Measurements from ENCODE around the gene SOHLH1.

Gene SOHLH1, protein sequence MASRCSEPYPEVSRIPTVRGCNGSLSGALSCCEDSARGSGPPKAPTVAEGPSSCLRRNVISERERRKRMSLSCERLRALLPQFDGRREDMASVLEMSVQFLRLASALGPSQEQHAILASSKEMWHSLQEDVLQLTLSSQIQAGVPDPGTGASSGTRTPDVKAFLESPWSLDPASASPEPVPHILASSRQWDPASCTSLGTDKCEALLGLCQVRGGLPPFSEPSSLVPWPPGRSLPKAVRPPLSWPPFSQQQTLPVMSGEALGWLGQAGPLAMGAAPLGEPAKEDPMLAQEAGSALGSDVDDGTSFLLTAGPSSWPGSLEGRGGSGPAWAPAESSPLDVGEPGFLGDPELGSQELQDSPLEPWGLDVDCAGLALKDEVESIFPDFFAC

DNA sequence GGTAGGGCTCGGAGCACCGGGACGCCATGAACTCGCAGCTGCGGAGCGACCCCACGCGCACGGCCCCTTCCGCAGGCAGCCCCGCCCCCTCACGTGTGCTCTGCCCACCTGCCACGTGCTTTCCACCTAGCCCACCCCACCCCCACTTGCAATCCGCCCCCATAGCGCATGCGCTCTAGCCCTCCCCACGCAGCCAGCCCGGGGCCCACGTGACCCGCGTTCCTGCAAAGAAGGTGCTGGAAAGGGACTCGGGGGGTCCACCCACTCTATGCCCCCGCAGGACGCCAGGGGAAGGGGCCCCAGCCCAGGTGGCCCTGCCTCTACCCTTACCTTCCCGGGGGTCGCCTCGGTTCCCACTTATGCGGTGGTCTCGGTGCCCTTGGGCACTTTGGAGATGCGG lies at the start of gene SOHLH1:
Gene SOHLH1, minus strand, starts transcription at position 42 of the 400 bp plus-strand sequence. Its CDS starts 14 bp downstream, at position 28.
- H3K27me3 ChIP-seq (replicated peaks; ENCODE audit: control insufficient read depth, insufficient read depth, low read length): peaks cover 22% of the 10 kb centered on the region
- DNase-seq (ENCODE audit: low read depth): no peak
- H3K4me1 ChIP-seq (ENCODE audit: control insufficient read depth, insufficient read depth, low read length): no peaks in the 10 kb centered on the region
- H3K4me3 ChIP-seq (ENCODE audit: low read length): no peak within 1 kb of the TSS
- H3K36me3 ChIP-seq (ENCODE audit: control insufficient read depth, insufficient read depth, low read length, severe bottlenecking): no peaks in the 10 kb centered on the region
- H3K9ac ChIP-seq (ENCODE audit: low read length): no peak within 1 kb of the TSS
- H3K9me3 ChIP-seq (ENCODE audit: control insufficient read depth, low read length): no peaks in the 10 kb centered on the region

DNA sequence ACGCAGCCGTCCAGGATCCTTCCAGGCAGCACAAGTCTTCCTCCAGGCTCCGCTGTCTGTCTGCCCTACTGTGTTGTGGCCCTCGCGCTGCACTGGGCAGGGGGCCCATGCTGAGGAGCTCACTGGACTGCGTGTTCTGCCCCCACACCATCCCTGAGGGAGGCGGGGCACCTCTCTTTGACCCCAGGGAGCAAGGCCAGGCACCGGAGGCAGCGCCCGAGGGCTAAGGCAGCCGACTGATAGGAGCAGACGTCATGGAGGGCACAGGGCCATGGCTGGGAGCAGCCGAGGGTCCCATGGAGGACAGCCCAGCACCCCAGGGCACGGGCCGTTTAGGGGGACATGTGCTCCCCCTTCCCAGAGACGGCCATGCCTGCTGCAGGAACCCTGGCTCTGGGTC lies 49.4 kb upstream of the SOHLH1 start:
- no peaks in the 10 kb centered on the region for H3K4me1 ChIP-seq (ENCODE audit: control insufficient read depth, insufficient read depth, low read length)
- H3K9me3 ChIP-seq (ENCODE audit: control insufficient read depth, low read length): no peaks in the 10 kb centered on the region
- no peaks in the 10 kb centered on the region for H3K36me3 ChIP-seq (ENCODE audit: control insufficient read depth, insufficient read depth, low read length, severe bottlenecking)
- no peak for DNase-seq (ENCODE audit: low read depth)
- H3K9ac ChIP-seq (ENCODE audit: low read length): no peak overlapping the region
- no peak overlapping the region for H3K4me3 ChIP-seq (ENCODE audit: low read length)
- peaks cover 7% of the 10 kb centered on the region for H3K27me3 ChIP-seq (replicated peaks; ENCODE audit: control insufficient read depth, insufficient read depth, low read length)

DNA sequence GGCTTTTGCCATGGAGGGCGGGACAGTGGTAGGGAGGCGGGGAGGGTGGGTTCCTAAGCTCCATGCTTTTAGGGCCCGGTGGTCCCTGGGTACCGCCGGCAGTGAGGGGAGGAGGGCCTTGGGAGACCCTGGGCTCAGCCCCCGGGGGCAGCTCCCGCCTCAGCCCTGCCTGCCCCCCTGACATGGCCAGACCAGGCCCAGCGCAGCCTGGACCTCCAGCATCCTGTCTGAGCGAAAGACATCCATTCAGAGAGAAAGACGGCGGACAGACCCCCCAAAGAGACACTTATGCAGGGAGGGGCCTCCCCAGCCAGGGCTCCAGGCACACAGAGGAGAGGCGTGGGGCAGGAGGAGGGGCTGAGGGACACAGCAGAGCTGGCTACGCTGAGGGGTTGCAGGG lies 48.0 kb upstream of the SOHLH1 start:
- Histone ChIP-seq H3K36me3 (ENCODE audit: control insufficient read depth, insufficient read depth, low read length, severe bottlenecking) (no peaks in the 10 kb centered on the region), H3K27me3 (replicated peaks; ENCODE audit: control insufficient read depth, insufficient read depth, low read length) (peaks cover 11% of the 10 kb centered on the region), H3K4me1 (ENCODE audit: control insufficient read depth, insufficient read depth, low read length) (no peaks in the 10 kb centered on the region), H3K9me3 (ENCODE audit: control insufficient read depth, low read length) (no peaks in the 10 kb centered on the region), H3K9ac (ENCODE audit: low read length) (no peak overlapping the region), H3K4me3 (ENCODE audit: low read length) (no peak overlapping the region)
- DNase-seq (ENCODE audit: low read depth): no peak

DNA sequence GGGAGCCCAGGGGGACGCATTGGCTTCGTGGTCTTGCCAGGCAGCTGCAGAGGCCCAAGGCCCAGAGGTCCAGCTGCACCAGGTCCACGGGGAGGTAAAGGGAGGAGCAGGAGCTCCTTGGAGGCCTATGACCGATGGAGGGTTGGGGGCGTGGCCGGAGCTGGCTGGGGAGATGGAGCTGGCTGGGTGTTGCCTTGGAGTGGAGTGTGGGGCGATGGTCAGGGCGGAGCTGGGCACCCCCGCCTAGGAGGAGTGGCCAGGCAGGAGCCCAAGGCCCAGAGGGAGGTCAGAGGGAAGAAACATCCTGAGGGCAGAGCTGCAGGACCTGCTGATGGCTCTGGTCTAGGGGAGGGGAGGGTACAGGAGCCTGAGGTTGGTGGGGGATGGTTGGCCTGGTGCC lies 47.3 kb upstream of the SOHLH1 start:
- Histone ChIP-seq H3K4me3 (ENCODE audit: low read length) (no peak overlapping the region), H3K9me3 (ENCODE audit: control insufficient read depth, low read length) (no peaks in the 10 kb centered on the region), H3K9ac (ENCODE audit: low read length) (no peak overlapping the region), H3K36me3 (ENCODE audit: control insufficient read depth, insufficient read depth, low read length, severe bottlenecking) (no peaks in the 10 kb centered on the region), H3K4me1 (ENCODE audit: control insufficient read depth, insufficient read depth, low read length) (no peaks in the 10 kb centered on the region), H3K27me3 (replicated peaks; ENCODE audit: control insufficient read depth, insufficient read depth, low read length) (peaks cover 10% of the 10 kb centered on the region)
- DNase-seq (ENCODE audit: low read depth): no peak

DNA sequence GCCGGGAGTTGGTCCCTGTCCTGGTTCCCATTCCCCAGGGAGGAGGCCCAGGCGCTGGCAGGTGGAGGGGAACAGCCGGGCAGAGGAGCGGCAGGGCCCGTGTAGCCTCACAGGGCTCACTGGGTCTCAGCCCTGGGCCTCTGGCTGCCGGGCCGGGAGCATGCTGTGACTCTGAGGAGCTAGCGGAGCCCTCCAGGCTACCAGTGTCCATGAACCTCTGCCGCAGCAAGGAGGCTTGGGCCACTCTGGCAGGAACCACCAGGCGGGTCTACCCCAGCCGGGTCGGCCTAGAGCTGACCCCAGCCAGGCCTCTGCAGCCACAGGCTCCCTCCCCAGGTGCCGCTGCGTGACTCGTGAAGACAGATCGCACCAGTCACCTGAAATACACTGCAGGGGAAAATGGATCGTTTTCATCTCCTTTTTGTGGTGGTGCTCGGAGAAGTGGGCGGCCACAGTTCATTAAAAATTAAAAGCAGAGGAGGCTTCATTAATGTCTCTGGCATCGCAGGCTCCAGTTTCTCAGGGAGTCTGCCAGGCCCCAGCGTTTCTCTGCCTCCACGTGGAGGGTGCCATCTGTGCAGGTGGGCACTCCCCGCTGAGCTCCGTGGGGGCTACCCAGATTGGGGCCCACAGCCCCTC lies 46.5 kb upstream of the SOHLH1 start:
- H3K36me3 ChIP-seq (ENCODE audit: control insufficient read depth, insufficient read depth, low read length, severe bottlenecking): no peaks in the 10 kb centered on the region
- H3K9me3 ChIP-seq (ENCODE audit: control insufficient read depth, low read length): no peaks in the 10 kb centered on the region
- H3K4me3 ChIP-seq (ENCODE audit: low read length): no peak overlapping the region
- H3K27me3 ChIP-seq (replicated peaks; ENCODE audit: control insufficient read depth, insufficient read depth, low read length): peaks cover 10% of the 10 kb centered on the region
- no peak for DNase-seq (ENCODE audit: low read depth)
- no peaks in the 10 kb centered on the region for H3K4me1 ChIP-seq (ENCODE audit: control insufficient read depth, insufficient read depth, low read length)
- no peak overlapping the region for H3K9ac ChIP-seq (ENCODE audit: low read length)

DNA sequence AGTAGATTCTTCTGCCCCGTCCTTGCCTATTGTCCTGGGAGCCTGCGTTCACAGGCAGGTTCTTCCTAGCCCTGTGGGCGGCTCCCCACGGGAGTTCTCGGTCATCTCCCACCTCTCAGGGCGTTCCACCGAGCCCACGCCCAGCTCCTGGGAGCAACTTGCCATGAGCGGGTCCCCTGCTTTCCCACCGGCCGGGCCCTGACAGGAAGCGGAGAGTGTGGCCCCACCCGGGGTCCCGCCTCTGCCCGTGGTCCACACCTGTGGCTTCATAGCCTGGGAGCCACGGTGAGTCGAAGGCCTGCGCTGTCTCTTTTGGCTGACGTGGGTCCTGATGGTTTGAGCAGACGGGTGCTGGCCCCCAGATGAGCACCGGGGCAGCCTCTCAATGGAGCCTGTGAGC lies 45.9 kb upstream of the SOHLH1 start:
- Histone ChIP-seq H3K27me3 (replicated peaks; ENCODE audit: control insufficient read depth, insufficient read depth, low read length) (peaks cover 13% of the 10 kb centered on the region), H3K4me1 (ENCODE audit: control insufficient read depth, insufficient read depth, low read length) (no peaks in the 10 kb centered on the region), H3K9me3 (ENCODE audit: control insufficient read depth, low read length) (no peaks in the 10 kb centered on the region), H3K9ac (ENCODE audit: low read length) (no peak overlapping the region), H3K4me3 (ENCODE audit: low read length) (no peak overlapping the region), H3K36me3 (ENCODE audit: control insufficient read depth, insufficient read depth, low read length, severe bottlenecking) (no peaks in the 10 kb centered on the region)
- DNase-seq (ENCODE audit: low read depth): no peak

DNA sequence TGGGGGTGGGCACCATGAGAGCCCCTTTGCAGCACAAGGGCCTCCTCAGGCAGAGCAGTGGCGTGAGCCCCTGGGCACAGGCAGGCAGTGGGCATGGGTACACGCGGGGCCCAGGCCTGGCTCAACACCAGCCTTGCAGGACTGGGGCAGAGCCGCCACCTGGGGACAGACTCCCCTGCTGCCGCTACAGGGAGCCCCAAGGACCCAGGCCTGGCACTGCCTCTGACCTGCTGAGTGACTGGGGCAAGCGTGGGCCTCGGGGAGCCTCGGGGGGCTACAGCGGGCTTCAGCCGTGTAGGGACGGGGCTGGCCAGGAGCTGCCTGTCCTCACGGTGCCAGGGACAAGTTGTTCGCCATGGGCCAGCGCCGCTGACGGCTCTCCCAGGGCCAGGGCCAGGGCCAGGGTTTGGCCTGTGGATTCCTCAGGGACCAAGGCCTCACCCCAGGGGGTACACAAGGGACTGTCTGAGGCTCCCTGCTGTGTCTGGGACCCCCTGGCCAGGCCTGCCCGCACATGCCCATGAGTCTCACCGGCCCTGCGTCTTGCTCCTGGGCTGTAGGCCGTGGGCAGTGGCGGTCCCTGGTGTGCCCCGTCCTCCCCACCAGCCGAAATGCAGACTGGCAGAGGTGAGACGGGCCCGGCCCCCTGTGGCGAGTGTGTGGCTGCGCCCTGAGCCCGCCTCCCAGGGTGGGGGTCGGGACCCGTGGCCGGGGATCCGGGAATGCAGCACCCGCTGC lies 45.2 kb upstream of the SOHLH1 start:
- no peak overlapping the region for H3K9ac ChIP-seq (ENCODE audit: low read length)
- H3K27me3 ChIP-seq (replicated peaks; ENCODE audit: control insufficient read depth, insufficient read depth, low read length): peaks cover 13% of the 10 kb centered on the region
- no peak overlapping the region for H3K4me3 ChIP-seq (ENCODE audit: low read length)

DNA sequence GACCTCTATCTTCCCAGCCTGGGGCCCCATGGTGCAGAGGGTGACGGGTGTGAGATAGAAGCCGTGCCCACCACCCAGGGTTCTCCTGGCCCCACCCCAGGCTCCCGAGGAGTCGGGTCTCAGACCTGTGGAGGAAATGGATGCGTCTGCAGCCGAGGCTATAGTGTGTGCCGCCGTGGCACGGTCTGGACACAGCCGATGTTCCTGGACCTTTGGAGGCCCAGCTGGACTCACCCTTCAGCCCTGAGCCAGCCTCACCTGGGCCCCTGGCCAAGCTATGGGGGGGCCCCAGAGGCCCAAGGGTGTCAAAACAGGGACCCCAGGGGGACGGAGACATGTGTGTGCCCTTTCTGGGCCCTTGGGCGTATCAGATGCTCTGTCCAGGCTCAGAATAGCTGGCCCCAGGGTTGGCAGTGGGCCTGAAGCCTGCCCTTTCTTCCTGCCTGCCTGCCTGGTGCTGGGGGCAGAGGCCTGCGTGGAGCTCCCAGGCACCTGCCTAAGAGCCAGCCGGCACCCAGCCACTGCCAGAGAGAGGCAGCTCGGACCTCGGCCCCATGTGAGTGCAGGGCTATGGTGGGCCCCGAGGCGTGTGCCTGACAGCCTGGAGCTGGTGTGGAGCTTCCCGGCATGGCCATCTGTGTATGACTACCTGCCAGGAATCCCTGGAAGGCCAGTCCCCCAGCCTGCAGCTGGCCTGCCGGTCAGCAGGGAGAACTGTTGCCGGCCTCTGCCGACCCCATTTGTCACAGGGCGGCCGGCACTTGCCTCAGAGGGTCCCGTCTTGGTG lies 44.5 kb upstream of the SOHLH1 start:
- no peak for DNase-seq (ENCODE audit: low read depth)
- no peaks in the 10 kb centered on the region for H3K36me3 ChIP-seq (ENCODE audit: control insufficient read depth, insufficient read depth, low read length, severe bottlenecking)
- H3K4me1 ChIP-seq (ENCODE audit: control insufficient read depth, insufficient read depth, low read length): no peaks in the 10 kb centered on the region
- H3K9ac ChIP-seq (ENCODE audit: low read length): no peak overlapping the region
- peaks cover 15% of the 10 kb centered on the region for H3K27me3 ChIP-seq (replicated peaks; ENCODE audit: control insufficient read depth, insufficient read depth, low read length)
- H3K9me3 ChIP-seq (ENCODE audit: control insufficient read depth, low read length): no peaks in the 10 kb centered on the region
- no peak overlapping the region for H3K4me3 ChIP-seq (ENCODE audit: low read length)

More for the DNA sequence above, 45.2 kb upstream of the SOHLH1 start:
- DNase-seq (ENCODE audit: low read depth): no peak
- Histone ChIP-seq H3K9me3 (ENCODE audit: control insufficient read depth, low read length) (no peaks in the 10 kb centered on the region), H3K36me3 (ENCODE audit: control insufficient read depth, insufficient read depth, low read length, severe bottlenecking) (no peaks in the 10 kb centered on the region), H3K4me1 (ENCODE audit: control insufficient read depth, insufficient read depth, low read length) (no peaks in the 10 kb centered on the region)

DNA sequence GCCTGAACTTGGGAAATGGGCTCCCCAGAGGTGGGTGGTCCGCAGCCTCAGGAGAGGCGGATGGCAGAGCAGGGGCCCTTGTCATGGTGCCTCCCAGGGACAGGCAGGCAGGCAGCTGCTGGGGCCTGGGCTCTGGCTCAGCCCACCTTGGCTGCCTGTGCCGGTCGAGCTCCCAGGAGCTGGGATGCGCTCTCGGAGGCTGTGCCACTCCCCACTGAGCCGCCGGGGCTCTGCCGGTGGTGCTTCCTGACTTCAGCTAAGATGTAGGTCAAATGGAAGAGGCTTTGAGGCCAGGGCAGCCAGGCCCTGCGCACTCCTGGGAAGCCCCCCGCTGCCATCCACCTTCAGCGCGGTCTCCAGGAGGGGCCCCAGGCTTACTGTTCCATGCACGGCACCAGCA lies 43.7 kb upstream of the SOHLH1 start:
- Histone ChIP-seq H3K9me3 (ENCODE audit: control insufficient read depth, low read length) (no peaks in the 10 kb centered on the region), H3K36me3 (ENCODE audit: control insufficient read depth, insufficient read depth, low read length, severe bottlenecking) (no peaks in the 10 kb centered on the region)

DNA sequence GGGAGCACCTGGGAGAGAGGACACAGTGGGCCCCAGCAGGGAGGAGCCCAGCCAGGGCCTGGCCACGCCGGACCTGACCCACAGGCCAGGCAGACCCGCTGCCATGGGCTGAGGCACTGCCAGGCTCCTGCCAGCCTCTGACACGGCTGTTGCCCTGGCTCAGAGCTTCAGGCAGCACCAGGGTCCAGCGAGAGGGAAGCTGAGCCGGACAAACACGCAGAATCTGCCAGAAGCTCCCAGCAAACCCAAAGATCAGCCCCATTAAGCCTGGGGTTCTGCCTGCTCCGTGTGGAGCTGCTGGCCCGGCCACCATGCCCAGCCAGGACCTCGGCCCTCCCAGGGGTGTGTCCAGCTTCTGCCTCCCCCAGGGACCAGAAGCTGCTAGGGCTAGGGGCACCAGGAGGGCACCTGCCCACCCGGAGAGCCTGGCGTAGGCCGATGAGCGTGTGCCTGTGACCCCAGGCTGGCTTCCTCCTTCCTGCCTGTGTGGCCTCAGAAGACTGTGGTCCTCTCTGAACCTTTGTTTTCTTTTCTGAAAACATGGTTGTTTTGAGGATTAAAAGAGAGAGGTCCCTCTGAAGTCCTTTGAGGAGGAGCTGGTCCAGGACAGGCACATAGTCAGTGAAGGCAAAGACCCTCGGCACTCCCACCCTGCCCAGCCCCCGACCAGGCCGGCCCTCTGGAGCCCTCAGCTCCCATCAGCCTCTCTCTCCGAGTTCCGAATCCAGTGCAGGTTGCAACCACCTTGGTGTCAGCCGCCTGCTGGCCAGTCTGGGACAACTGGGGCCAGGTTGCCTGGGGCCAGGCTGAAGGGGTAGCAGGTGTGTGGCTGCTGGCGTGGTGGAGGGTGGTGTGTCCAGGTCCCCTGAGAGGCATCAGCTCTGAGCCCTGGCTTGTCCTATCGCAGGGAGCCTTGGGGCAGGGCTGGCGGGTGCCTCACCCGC lies 42.3 kb upstream of the SOHLH1 start:
- no peaks in the 10 kb centered on the region for H3K36me3 ChIP-seq (ENCODE audit: control insufficient read depth, insufficient read depth, low read length, severe bottlenecking)
- no peaks in the 10 kb centered on the region for H3K4me1 ChIP-seq (ENCODE audit: control insufficient read depth, insufficient read depth, low read length)
- peaks cover 27% of the 10 kb centered on the region for H3K27me3 ChIP-seq (replicated peaks; ENCODE audit: control insufficient read depth, insufficient read depth, low read length)
- H3K4me3 ChIP-seq (ENCODE audit: low read length): no peak overlapping the region
- DNase-seq (ENCODE audit: low read depth): no peak
- no peak overlapping the region for H3K9ac ChIP-seq (ENCODE audit: low read length)
- no peaks in the 10 kb centered on the region for H3K9me3 ChIP-seq (ENCODE audit: control insufficient read depth, low read length)

More for the DNA sequence above, 43.7 kb upstream of the SOHLH1 start:
- no peak overlapping the region for H3K4me3 ChIP-seq (ENCODE audit: low read length)
- H3K4me1 ChIP-seq (ENCODE audit: control insufficient read depth, insufficient read depth, low read length): no peaks in the 10 kb centered on the region
- peaks cover 22% of the 10 kb centered on the region for H3K27me3 ChIP-seq (replicated peaks; ENCODE audit: control insufficient read depth, insufficient read depth, low read length)
- H3K9ac ChIP-seq (ENCODE audit: low read length): no peak overlapping the region
- no peak for DNase-seq (ENCODE audit: low read depth)
